GM19397 (cell line): ENCODE results near the gene LENEP.

Experiments
- ATAC-seq: cut with Tn5 transposase; IDR thresholded peaks from one replicate; pipeline ENCODE4 v1.9.1; 2021; ENCODE audit warnings: mild to moderate bottlenecking, moderate library complexity; ENCODE audit not compliant: unreplicated experiment

The LENEP gene

GRCh38 chr1:154960446-154961136 is 32.8 kb upstream of the LENEP start:
- no peak for ATAC-seq

GRCh38 chr1:154961207-154962155 is 31.9 kb upstream of the LENEP start, which contains the start of gene PYGO2:
PYGO2 (minus strand) TSS chr1:154961782; CDS start chr1:154961576, 206 bp downstream.
- peak; percentile 72 for ATAC-seq

- ATAC-seq, result no peak
These were observed 31.1 kb upstream of the LENEP start for GRCh38 chr1:154962156-154962749.

- no peak for ATAC-seq
These were observed 30.5 kb upstream of the LENEP start for GRCh38 chr1:154962795-154963330.

- ATAC-seq, result no peak
These were observed 29.7 kb upstream of the LENEP start for GRCh38 chr1:154963643-154964042.

GRCh38 chr1:154964359-154964758 is 29.0 kb upstream of the LENEP start:
- ATAC-seq, result no peak

- ATAC-seq, result no peak
These were observed 27.3 kb upstream of the LENEP start for GRCh38 chr1:154966111-154966510.

GRCh38 chr1:154967331-154967950 is 25.9 kb upstream of the LENEP start:
- ATAC-seq, result no peak

GRCh38 chr1:154968731-154969130 is 24.7 kb upstream of the LENEP start:
- ATAC-seq, result no peak

- no peak for ATAC-seq
These were observed 24.1 kb upstream of the LENEP start for GRCh38 chr1:154969246-154969645.

- ATAC-seq, result no peak
These were observed 23.4 kb upstream of the LENEP start for GRCh38 chr1:154969860-154970452.

GRCh38 chr1:154970631-154971340 is 22.6 kb upstream of the LENEP start, which contains the start of gene SHC1:
SHC1 (minus strand) TSS chr1:154970747; CDS start chr1:154970526, 221 bp downstream.
- ATAC-seq, result no peak

- ATAC-seq, result no peak
These were observed 21.9 kb upstream of the LENEP start for GRCh38 chr1:154971341-154971998.

GRCh38 chr1:154972213-154972516 is 21.2 kb upstream of the LENEP start:
- no peak for ATAC-seq

- no peak for ATAC-seq
These were observed 20.7 kb upstream of the LENEP start for GRCh38 chr1:154972517-154973343.

- ATAC-seq, result peak; percentile 10
These were observed 19.9 kb upstream of the LENEP start for GRCh38 chr1:154973344-154974101.

GRCh38 chr1:154974102-154974807 is 19.1 kb upstream of the LENEP start, which contains the start of gene CKS1B:
CKS1B (plus strand) TSS chr1:154974681; CDS start chr1:154974746, 65 bp downstream.
- ATAC-seq, result peak; percentile 81
